Measurements from ENCODE around the gene TIMM29. TPM values are rescaled to one million over a fixed set of nuclear protein-coding genes. Genes with fewer than 3 reads are reported as not detected.
A peak's percentile ranks its signal among the peaks of the same experiment; 100 is the strongest.

The TIMM29 gene
- polyA plus RNA-seq, 4 donors = 13.5 to 21.5 (median 17.8) TPM

DNA sequence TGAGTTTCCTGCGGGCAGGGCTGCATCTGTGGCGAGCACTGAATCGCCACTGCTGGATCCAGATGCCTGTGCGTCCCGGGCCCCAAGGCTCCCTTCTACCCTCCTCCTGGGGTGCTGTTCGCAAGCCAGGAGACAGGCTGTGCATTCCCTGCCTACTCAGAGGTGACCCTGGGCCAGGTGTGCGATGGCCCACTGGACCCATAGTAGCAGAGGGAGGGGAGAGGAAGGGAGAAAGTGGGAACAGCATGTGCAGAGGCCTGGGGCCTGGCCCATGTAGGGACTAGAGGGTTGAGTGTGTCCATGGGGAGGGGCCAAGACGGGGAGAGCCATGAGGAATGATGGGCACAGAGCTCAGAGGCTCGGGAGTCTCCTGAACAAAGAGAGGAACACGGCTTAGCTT, 30.0 kb upstream of the TIMM29 start:
- Histone ChIP-seq H3K4me1 (ENCODE audit: control insufficient read depth in 3 of 3, insufficient read depth in 2 of 3, low read depth in 1 of 3, low read length in 2 of 3) (peaks cover 2 to 10% (median 10%) of the 10 kb centered on the region in 3 donors), H3K27ac (ENCODE audit: low read depth in 1 of 3, low read length in 2 of 3) (peak overlapping the region in 2 of 3 donors; percentile 18 to 78)

DNA sequence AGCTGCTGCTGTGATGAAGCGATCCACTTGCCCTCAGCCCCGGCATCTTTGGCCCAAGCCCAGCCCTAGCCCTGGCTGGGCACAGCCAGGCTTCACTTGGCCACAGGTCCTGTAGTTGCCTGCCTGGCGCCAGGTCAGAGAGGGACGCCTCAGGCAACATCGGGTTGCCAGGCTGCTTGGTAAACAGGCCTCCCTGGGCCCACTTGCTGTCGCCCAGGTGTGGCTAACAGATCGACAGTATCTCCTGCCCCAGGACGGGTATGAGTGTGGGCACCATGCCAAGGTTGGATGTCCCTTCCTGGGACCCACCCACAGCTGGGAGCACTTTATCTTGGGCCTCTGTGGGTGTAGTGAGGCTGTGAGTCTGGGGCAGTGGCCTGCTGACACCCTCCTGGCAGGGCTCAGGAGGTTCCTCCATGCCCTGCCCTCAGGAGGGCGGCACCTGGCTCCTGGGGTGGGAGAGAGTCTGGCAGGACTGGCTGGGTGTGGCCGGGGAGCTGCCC, 29.4 kb upstream of the TIMM29 start:
- peak overlapping the region; percentile 10 to 78 (median 52) for H3K27ac ChIP-seq (ENCODE audit: low read depth in 1 of 3, low read length in 2 of 3)
- no peak for FAIRE-seq
- H3K4me1 ChIP-seq (ENCODE audit: control insufficient read depth in 3 of 3, insufficient read depth in 2 of 3, low read depth in 1 of 3, low read length in 2 of 3) = peaks cover 2 to 10% (median 10%) of the 10 kb centered on the region in 3 donors
- 12 to 57% (median 35%) methylated on average over 10 of the region's 10 CpGs for WGBS, 3 donors
- peaks cover 0 to 3% of the 10 kb centered on the region in 2 donors for H3K9me3 ChIP-seq (ENCODE audit: control insufficient read depth in 2 of 2, insufficient read depth in 1 of 2, low read depth in 1 of 2, low read length in 1 of 2)
- H3K4me3 ChIP-seq (ENCODE audit: low read depth in 1 of 3, low read length in 3 of 3) = no peak overlapping the region
- H3K27me3 ChIP-seq (ENCODE audit: control insufficient read depth in 3 of 3, insufficient read depth in 3 of 3, low read length in 3 of 3) = no peaks in the 10 kb centered on the region
- peak; percentile 52 to 94 for DNase-seq
- peaks cover 0 to 50% (median 0%) of the 10 kb centered on the region in 3 donors for H3K36me3 ChIP-seq (ENCODE audit: control insufficient read depth in 3 of 3, insufficient read depth in 2 of 3, low read depth in 1 of 3, low read length in 3 of 3)

More for the DNA sequence above, 30.0 kb upstream of the TIMM29 start:
- DNase-seq = peak in 1 of 2 donors; percentile 26
- Histone ChIP-seq H3K27me3 (ENCODE audit: control insufficient read depth in 3 of 3, insufficient read depth in 3 of 3, low read length in 3 of 3) (no peaks in the 10 kb centered on the region), H3K9me3 (ENCODE audit: control insufficient read depth in 2 of 2, insufficient read depth in 1 of 2, low read depth in 1 of 2, low read length in 1 of 2) (peaks cover 0 to 3% of the 10 kb centered on the region in 2 donors), H3K4me3 (ENCODE audit: low read depth in 1 of 3, low read length in 3 of 3) (no peak overlapping the region), H3K36me3 (ENCODE audit: control insufficient read depth in 3 of 3, insufficient read depth in 2 of 3, low read depth in 1 of 3, low read length in 3 of 3) (peaks cover 0 to 50% (median 0%) of the 10 kb centered on the region in 3 donors)
- WGBS, 3 donors = 59 to 77% (median 64%) methylated on average over 10 of the region's 10 CpGs
- FAIRE-seq = no peak

DNA sequence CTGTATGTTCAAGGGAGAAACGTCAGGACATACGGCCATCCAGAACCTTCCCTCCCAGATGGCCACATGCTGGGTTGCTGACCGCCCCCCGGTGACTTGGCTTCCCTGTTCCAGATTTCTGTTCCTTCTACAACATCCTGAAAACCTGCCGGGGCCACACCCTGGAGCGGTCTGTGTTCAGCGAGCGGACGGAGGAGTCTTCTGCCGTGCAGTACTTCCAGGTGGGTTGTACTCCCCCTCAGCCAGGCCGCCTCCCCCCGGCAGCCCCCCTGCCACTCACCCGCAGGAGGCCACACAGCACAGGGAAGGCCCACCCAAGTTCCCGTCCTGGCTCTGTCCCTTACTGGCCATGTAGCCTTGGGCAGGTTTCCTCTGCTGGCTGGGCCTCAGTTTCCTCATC, 20.7 kb upstream of the TIMM29 start:
- H3K27ac ChIP-seq (ENCODE audit: low read depth in 1 of 3, low read length in 2 of 3) = no peak overlapping the region
- DNase-seq (no peak), FAIRE-seq (no peak)
- no peaks in the 10 kb centered on the region for H3K4me1 ChIP-seq (ENCODE audit: control insufficient read depth in 3 of 3, insufficient read depth in 2 of 3, low read depth in 1 of 3, low read length in 2 of 3)
- no peaks in the 10 kb centered on the region for H3K27me3 ChIP-seq (ENCODE audit: control insufficient read depth in 3 of 3, insufficient read depth in 3 of 3, low read length in 3 of 3)
- no peaks in the 10 kb centered on the region for H3K9me3 ChIP-seq (ENCODE audit: control insufficient read depth in 2 of 2, insufficient read depth in 1 of 2, low read depth in 1 of 2, low read length in 1 of 2)
- peaks cover 10 to 81% (median 14%) of the 10 kb centered on the region in 3 donors for H3K36me3 ChIP-seq (ENCODE audit: control insufficient read depth in 3 of 3, insufficient read depth in 2 of 3, low read depth in 1 of 3, low read length in 3 of 3)
- no peak overlapping the region for H3K4me3 ChIP-seq (ENCODE audit: low read depth in 1 of 3, low read length in 3 of 3)
- 91 to 94% (median 94%) methylated on average over 13 to 14 of the region's 14 CpGs for WGBS, 3 donors

DNA sequence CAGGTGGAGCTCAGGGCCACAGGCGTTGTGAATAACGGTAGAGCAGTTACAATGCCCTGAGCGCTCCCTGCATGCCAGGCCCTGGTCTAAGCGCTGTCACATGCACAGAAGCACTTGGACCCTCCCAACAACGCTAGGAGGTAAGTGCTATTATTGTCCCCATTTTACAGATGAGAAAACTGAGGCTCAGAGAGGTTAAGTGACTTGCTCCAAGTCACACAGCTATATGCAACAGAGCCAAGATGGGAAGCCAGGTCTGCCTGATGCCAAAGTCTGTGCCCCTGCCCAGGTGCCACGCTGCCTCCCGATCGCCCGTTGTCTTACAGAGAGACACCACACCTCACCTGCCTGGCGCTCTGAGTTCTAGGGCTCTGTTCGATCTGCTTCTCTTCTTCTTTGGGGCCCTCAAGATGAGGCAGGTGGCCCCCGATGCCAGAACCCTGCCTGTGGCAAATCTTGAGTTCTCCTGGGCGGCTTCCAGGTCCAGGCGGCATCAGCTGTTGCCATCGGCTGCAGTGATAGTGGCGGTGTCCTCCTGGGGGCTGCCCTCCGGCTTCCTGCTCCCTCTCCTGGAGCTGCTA, 20.1 kb upstream of the TIMM29 start:
- Histone ChIP-seq H3K9me3 (ENCODE audit: control insufficient read depth in 2 of 2, insufficient read depth in 1 of 2, low read depth in 1 of 2, low read length in 1 of 2) (no peaks in the 10 kb centered on the region), H3K27me3 (ENCODE audit: control insufficient read depth in 3 of 3, insufficient read depth in 3 of 3, low read length in 3 of 3) (no peaks in the 10 kb centered on the region), H3K4me3 (ENCODE audit: low read depth in 1 of 3, low read length in 3 of 3) (no peak overlapping the region), H3K36me3 (ENCODE audit: control insufficient read depth in 3 of 3, insufficient read depth in 2 of 3, low read depth in 1 of 3, low read length in 3 of 3) (peaks cover 10 to 85% (median 14%) of the 10 kb centered on the region in 3 donors), H3K27ac (ENCODE audit: low read depth in 1 of 3, low read length in 2 of 3) (no peak overlapping the region), H3K4me1 (ENCODE audit: control insufficient read depth in 3 of 3, insufficient read depth in 2 of 3, low read depth in 1 of 3, low read length in 2 of 3) (no peaks in the 10 kb centered on the region)
- DNase-seq (no peak), FAIRE-seq (no peak)
- WGBS, 3 donors = 94 to 96% (median 94%) methylated on average over 15 to 17 of the region's 17 CpGs

DNA sequence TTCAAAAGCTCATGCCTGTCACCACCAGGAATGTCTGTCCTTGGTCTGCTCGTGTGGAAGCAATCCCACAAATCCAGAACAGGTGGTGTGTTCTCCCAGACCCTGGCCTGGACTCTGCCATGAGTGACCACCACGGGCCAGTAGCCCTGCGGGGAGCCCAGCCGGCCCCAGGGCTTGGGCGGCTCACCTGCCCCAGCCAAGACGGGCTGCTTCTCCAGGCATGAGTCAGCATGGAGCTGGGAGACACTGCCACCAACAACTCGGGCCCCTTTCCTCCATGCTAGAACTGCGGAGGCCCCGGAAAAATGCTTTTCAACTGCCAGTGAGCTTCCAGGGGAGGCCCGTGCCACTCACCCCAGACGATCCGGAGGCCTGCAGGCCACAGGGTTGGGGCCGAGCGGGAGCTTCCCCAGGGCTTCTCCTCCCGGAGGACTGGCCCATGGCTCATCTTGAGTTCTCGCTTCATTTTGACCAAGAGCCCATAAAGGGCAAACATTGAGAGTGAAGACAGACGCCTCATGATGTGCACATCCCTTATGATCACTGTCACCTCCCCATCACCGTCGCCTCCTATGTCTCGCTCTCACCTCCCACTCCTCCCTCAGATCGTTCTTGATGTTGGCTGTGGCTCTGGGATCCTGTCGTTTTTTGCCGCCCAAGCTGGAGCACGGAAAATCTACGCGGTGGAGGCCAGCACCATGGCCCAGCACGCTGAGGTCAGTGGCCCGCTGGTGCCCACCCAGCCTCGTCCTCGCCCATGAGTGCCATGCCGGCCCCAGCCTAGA, 16.8 kb upstream of the TIMM29 start:
- no peaks in the 10 kb centered on the region for H3K9me3 ChIP-seq (ENCODE audit: control insufficient read depth in 2 of 2, insufficient read depth in 1 of 2, low read depth in 1 of 2, low read length in 1 of 2)
- DNase-seq = no peak
- WGBS, 3 donors = 93 to 94% (median 94%) methylated on average over 31 of the region's 31 CpGs
- H3K36me3 ChIP-seq (ENCODE audit: control insufficient read depth in 3 of 3, insufficient read depth in 2 of 3, low read depth in 1 of 3, low read length in 3 of 3) = peaks cover 14 to 90% (median 20%) of the 10 kb centered on the region in 3 donors
- H3K4me3 ChIP-seq (ENCODE audit: low read depth in 1 of 3, low read length in 3 of 3) = no peak overlapping the region
- FAIRE-seq = no peak
- no peak overlapping the region for H3K27ac ChIP-seq (ENCODE audit: low read depth in 1 of 3, low read length in 2 of 3)
- no peaks in the 10 kb centered on the region for H3K4me1 ChIP-seq (ENCODE audit: control insufficient read depth in 3 of 3, insufficient read depth in 2 of 3, low read depth in 1 of 3, low read length in 2 of 3)
- H3K27me3 ChIP-seq (ENCODE audit: control insufficient read depth in 3 of 3, insufficient read depth in 3 of 3, low read length in 3 of 3) = no peaks in the 10 kb centered on the region

DNA sequence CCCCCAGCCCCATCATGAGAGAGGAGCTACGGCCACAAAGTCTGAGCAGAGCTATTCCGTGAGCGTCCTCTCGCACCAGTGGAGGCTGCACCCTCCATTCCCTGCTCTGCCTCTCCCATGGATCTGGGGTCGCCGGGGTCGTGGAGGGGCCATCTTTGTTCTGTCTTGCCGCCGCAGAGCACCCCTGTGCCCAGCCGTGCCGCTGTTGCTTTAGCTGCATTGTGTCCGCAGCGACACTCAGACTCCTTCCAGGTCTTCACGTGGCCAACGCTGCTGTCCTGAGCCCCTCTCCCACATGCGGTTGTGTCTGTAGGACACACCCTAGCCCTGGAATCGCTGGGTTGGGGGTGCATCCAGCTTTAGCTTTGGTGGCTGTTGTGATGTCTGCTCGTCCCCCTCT, 16.0 kb upstream of the TIMM29 start:
- WGBS, 3 donors = 96 to 97% (median 97%) methylated on average over 18 of the region's 18 CpGs
- DNase-seq (no peak), FAIRE-seq (no peak)
- H3K36me3 ChIP-seq (ENCODE audit: control insufficient read depth in 3 of 3, insufficient read depth in 2 of 3, low read depth in 1 of 3, low read length in 3 of 3) = peaks cover 14 to 94% (median 20%) of the 10 kb centered on the region in 3 donors
- no peak overlapping the region for H3K4me3 ChIP-seq (ENCODE audit: low read depth in 1 of 3, low read length in 3 of 3)
- H3K27me3 ChIP-seq (ENCODE audit: control insufficient read depth in 3 of 3, insufficient read depth in 3 of 3, low read length in 3 of 3) = no peaks in the 10 kb centered on the region
- H3K4me1 ChIP-seq (ENCODE audit: control insufficient read depth in 3 of 3, insufficient read depth in 2 of 3, low read depth in 1 of 3, low read length in 2 of 3) = no peaks in the 10 kb centered on the region
- no peaks in the 10 kb centered on the region for H3K9me3 ChIP-seq (ENCODE audit: control insufficient read depth in 2 of 2, insufficient read depth in 1 of 2, low read depth in 1 of 2, low read length in 1 of 2)
- no peak overlapping the region for H3K27ac ChIP-seq (ENCODE audit: low read depth in 1 of 3, low read length in 2 of 3)

DNA sequence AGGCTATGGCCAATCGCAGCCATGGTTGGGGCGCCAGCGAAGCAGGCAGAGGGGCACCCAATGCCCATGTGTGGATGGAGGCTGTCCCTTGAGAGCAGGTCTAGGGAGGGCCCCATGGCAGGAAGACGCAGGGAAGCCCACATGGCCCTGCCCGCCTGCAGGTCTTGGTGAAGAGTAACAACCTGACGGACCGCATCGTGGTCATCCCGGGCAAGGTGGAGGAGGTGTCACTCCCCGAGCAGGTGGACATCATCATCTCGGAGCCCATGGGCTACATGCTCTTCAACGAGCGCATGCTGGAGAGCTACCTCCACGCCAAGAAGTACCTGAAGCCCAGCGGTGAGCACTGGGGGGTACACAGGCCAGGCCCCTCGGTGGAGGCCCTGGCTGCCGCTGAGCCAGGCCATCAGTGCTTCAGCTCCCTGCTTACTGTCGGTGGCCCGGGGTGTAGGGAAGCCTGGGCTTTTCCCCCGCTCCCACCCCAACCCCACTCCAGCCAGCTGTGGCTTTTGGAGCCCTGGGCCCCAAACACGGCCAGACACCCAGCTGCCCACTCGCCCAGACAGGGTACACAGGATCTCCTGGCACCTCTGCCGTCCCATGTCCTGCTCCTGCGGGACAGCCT, 14.8 kb upstream of the TIMM29 start:
- Histone ChIP-seq H3K36me3 (ENCODE audit: control insufficient read depth in 3 of 3, insufficient read depth in 2 of 3, low read depth in 1 of 3, low read length in 3 of 3) (peaks cover 12 to 93% (median 14%) of the 10 kb centered on the region in 3 donors), H3K4me3 (ENCODE audit: low read depth in 1 of 3, low read length in 3 of 3) (no peak overlapping the region), H3K9me3 (ENCODE audit: control insufficient read depth in 2 of 2, insufficient read depth in 1 of 2, low read depth in 1 of 2, low read length in 1 of 2) (no peaks in the 10 kb centered on the region), H3K27me3 (ENCODE audit: control insufficient read depth in 3 of 3, insufficient read depth in 3 of 3, low read length in 3 of 3) (no peaks in the 10 kb centered on the region), H3K4me1 (ENCODE audit: control insufficient read depth in 3 of 3, insufficient read depth in 2 of 3, low read depth in 1 of 3, low read length in 2 of 3) (no peaks in the 10 kb centered on the region), H3K27ac (ENCODE audit: low read depth in 1 of 3, low read length in 2 of 3) (no peak overlapping the region)
- DNase-seq (no peak), FAIRE-seq (no peak)
- 94 to 96% (median 96%) methylated on average over 17 to 24 of the region's 24 CpGs for WGBS, 3 donors

Data from small intestine (tissue), 7 donors.